Adrenal gland (tissue), 12 donors: ENCODE measurements around the gene CHMP4A. TPM values are rescaled to one million over a fixed set of nuclear protein-coding genes. Genes with fewer than 3 reads are reported as not detected.
"Not testable (repeated sequence)": the region's sequence is repeated elsewhere in the genome, so short reads cannot be mapped to it uniquely, and the experiment has no call there.

Experiments used
- DNase-seq, 7 donors: peaks; one replicate each; pipeline ENCODE4 v3.0.0-alpha.2; 2019 to 2020
- H3K27ac ChIP-seq, 5 donors: fragments of 200-600 bp; sonication (generic) in 4 of 5; 1 replicate in 3 of 5; 2 replicates in 2 of 5; pipeline versions ENCODE4 v1.5.1 to v1.8.0; 2016 to 2020; ENCODE audit warnings: mild to moderate bottlenecking in 1 of 5
- H3K27me3 ChIP-seq: fragments of 200-600 bp; 2 replicates; pipeline ENCODE4 v1.8.0; 2021
- H3K36me3 ChIP-seq, 2 donors: fragments of 200-600 bp; replicated peaks in 1 of 2; 1 replicate in 1 of 2; 2 replicates in 1 of 2; pipeline versions ENCODE4 v1.5.1 to v1.8.0; 2018 to 2022
- H3K4me1 ChIP-seq, 2 donors: fragments of 200-600 bp; replicated peaks in 1 of 2; 1 replicate in 1 of 2; 2 replicates in 1 of 2; pipeline versions ENCODE4 v1.5.1 to v1.8.0; 2018 to 2021
- H3K4me3 ChIP-seq, 4 donors: fragments of 200-600 bp; sonication (generic) in 3 of 4; one replicate each; pipeline ENCODE4 v1.5.1; 2016 to 2018
- H3K9me3 ChIP-seq, 3 donors: fragments of 200-600 bp; sonication (generic) in 1 of 3; replicated peaks in 1 of 3; 1 replicate in 2 of 3; 2 replicates in 1 of 3; pipeline versions ENCODE4 v1.5.1 to v1.8.0; 2016 to 2021
- CTCF ChIP-seq, 6 experiments: fragments of 450-650 bp in 4 of 6; fragments of 200-600 bp in 2 of 6; sonication (generic) in 1 of 6; IDR thresholded peaks; 1 replicate in 5 of 6; 2 replicates in 1 of 6; pipeline versions ENCODE4 v1.5.1 to v1.8.0; 2016 to 2021; ENCODE audit warnings: antibody characterized with exemption in 6 of 6, mild to moderate bottlenecking in 2 of 6, moderate library complexity in 1 of 6
- POLR2A ChIP-seq, 2 donors: fragments of 450-650 bp; IDR thresholded peaks; one replicate each; pipeline ENCODE4 v1.6.1; 2017; ENCODE audit warnings: antibody characterized with exemption in 2 of 2, mild to moderate bottlenecking in 2 of 2, moderate library complexity in 1 of 2
- WGBS, 4 donors: extraction: QIAGEN DNeasy Blood & Tissue Kit in 2 of 4; methylation state at CpG; one replicate each; pipeline versions ENCODE4 v1.1.5 to v1.1.7; 2013 to 2017; 5-methylcytosine and 5-hydroxymethylcytosine counted together
- intact Hi-C, 2 donors: fragments of 100-400 bp; cut with DNase I; formaldehyde crosslinking; loops; one replicate each; pipeline versions ENCODE4 v1.14.1 to v1.15.0; 2022 to 2023
- polyA plus RNA-seq, 3 donors: library from polyadenylated mRNA; stranded (reverse); fragments of 200-250 nt in 2 of 3; fragments of 350-450 nt in 1 of 3; fragmentation: Illumina TruSeq in 1 of 3; extraction: RNeasy Lipid Tissue Mini Kit (QIAGEN cat#74804) in 1 of 3; gene quantifications; one replicate each; pipeline ENCODE4 v1.2.3, GENCODE V29; 2013 to 2014
- total RNA-seq, 9 donors: library from RNA; depleted of rRNA in 4 of 9; stranded (reverse); fragments of >200 nt in 4 of 9; fragments of 120-200 nt in 1 of 9; fragmentation: NEBNext Ultra II Directional in 1 of 9; extraction: Animal tissue kit (Norgen Biotek cat#: 25700) in 1 of 9; gene quantifications; one replicate each; pipeline versions ENCODE4 v1.1.0 to v1.2.4, GENCODE V29; 2013 to 2023
- donor health status: healthy with polysubstance abuse.
- donor health status: Bipolar disorder and iron deficiency.
- donor health status: DM: yes; HTN: yes; CAD: no.
- donor health status: DM: no; HTN: no; CAD: no.
- donor health status: DM: no; HTN: no; CAD: no.
- donor health status: DM: yes; HTN: yes; CAD: no.

CHMP4A gene
- total and polyA plus RNA-seq, 12 donors: 32.9 to 118 (median 59.0) TPM

DNA sequence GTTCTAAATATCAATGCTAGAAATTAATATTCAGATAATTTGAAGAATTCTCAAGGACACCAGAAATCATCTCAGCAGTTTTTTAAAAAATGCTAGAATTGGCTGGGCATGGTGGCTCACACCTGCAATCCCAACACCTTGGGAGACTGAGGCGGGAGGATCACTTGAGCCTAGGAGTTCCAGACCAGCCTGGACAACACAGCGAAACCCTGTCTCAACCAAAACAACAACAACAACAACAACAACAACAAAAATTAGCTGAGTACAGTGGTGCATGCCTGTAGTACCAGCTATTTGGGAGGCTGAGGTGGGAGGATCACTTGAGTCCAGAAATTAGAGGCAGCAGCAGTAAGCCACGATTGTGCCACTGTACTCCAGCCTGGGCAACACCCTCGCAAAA, 5.8 kb upstream of the CHMP4A start:
- H3K27me3 ChIP-seq: no peaks in the 10 kb centered on the region
- peaks cover 0 to 7% of the 10 kb centered on the region in 2 donors for H3K36me3 ChIP-seq
- WGBS, 4 donors: 87 to 92% (median 91%) methylated on average over 3 to 4 of the region's 4 CpGs
- intact Hi-C loops: no loop called here
- peaks cover 4 to 12% of the 10 kb centered on the region in 2 donors for H3K4me1 ChIP-seq
- H3K27ac ChIP-seq: no peak overlapping the region
- H3K4me3 ChIP-seq: no peak overlapping the region
- peak in 1 of 7 donors; percentile 12 for DNase-seq
- no peak for TF ChIP-seq CTCF (IDR thresholded peaks at IDR 0.05)
- TF ChIP-seq POLR2A (IDR thresholded peaks at IDR 0.05): no peak
- no peaks in the 10 kb centered on the region for H3K9me3 ChIP-seq

GRCh38 chr14:24216876-24217275, 3.6 kb upstream of the CHMP4A start:
- DNase-seq: peak in 1 of 7 donors; percentile 12
- H3K36me3 ChIP-seq, intact Hi-C loops, H3K9me3 ChIP-seq, H3K27me3 ChIP-seq, H3K4me3 ChIP-seq, H3K27ac ChIP-seq: not testable (repeated sequence)
- WGBS, 4 donors: 75 to 96% (median 78%) methylated on average over 1 of the region's 1 CpG
- peaks cover 12 to 24% of the 10 kb centered on the region in 2 donors for H3K4me1 ChIP-seq

DNA sequence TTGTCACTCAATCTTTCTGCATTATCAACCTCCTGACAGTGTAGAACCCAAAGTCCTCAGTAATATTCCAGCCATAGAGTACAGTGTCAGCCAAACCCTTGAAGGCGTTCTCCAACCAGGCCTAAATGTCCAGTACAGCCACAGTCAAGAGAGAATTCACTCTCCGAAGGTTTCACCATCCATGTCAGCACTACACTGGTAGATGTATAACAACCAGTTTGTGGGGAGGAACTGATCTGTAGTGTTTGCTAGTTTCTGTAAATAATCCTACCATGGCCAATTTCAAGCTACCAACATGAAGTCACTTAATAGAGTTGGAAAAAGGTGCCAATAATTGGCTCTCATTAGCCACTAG, 3.0 kb upstream of the CHMP4A start:
- no peak for TF ChIP-seq CTCF (IDR thresholded peaks at IDR 0.05)
- H3K36me3 ChIP-seq: peaks cover 0 to 10% of the 10 kb centered on the region in 2 donors
- no peak overlapping the region for H3K4me3 ChIP-seq
- H3K4me1 ChIP-seq: peaks cover 17 to 25% of the 10 kb centered on the region in 2 donors
- H3K27me3 ChIP-seq: no peaks in the 10 kb centered on the region
- no peak for DNase-seq
- 82 to 94% (median 86%) methylated on average over 2 of the region's 2 CpGs for WGBS, 4 donors
- peak overlapping the region in 4 of 5 donors; percentile 64 to 98 (median 90) for H3K27ac ChIP-seq
- intact Hi-C loops: no loop called here
- no peaks in the 10 kb centered on the region for H3K9me3 ChIP-seq

DNA sequence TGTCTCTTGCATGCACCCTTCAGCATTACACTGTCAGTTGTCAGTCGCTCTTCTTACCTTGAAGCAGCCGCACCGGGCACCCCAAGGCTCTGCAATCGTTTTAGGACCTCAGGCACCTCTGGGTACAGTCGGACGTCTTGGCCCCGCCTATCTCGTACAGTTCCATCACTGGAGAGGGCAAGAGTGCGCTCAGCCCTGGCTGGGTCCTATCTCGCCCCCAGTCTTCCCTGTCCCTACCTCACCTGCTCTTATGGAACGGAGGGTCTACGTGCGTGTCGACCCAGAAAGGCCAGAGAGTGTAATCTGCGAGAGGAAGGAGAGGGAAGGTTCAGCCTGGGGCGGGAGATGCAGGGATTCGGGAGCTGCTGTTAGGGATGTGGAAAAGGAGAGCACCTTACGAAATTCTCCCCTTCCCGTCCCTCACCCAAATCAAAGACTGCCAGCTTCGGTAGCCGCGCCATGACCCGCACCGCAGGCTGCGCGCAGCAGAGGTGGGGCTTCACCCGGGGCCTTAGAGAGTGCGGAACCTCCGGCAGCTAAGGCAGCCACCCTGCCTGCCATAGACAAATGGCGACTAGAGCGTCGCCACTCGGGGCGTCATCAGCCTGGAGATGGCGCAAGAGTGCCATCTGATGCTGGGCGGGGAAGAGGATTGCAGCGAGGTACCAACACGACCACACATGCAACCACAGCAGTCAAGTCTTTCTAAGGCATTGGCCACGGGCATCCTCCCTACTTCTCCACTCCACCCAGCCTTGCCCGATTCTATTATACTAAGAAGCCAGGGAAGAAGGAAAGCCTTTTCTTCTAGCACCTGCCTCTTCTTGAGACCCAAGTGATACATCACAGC, 2.4 kb upstream of the CHMP4A start, which contains the start of gene MDP1:
TSS of gene MDP1 (minus strand) at position 572 of the 850 bp plus-strand sequence. CDS start at position 461, 111 bp downstream.
- intact Hi-C loops: no loop called here
- TF ChIP-seq CTCF (IDR thresholded peaks at IDR 0.05): peak; percentile 12 to 54 (median 46)
- peak; percentile 83 to 94 for TF ChIP-seq POLR2A (IDR thresholded peaks at IDR 0.05)
- no peaks in the 10 kb centered on the region for H3K9me3 ChIP-seq
- DNase-seq: peak; percentile 84 to 94 (median 88)
- WGBS, 4 donors: 1% methylated on average over 16 to 40 of the region's 40 CpGs
- H3K27me3 ChIP-seq: no peaks in the 10 kb centered on the region
- H3K4me1 ChIP-seq: peaks cover 17 to 25% of the 10 kb centered on the region in 2 donors
- peak within 1 kb of the TSS; percentile 43 to 86 (median 64) for H3K4me3 ChIP-seq
- H3K36me3 ChIP-seq: peaks cover 0 to 16% of the 10 kb centered on the region in 2 donors
- H3K27ac ChIP-seq: peak within 1 kb of the TSS; percentile 64 to 98 (median 84)
